PC-3 (cell line): Measurements from ENCODE around the gene ST7. TPM values are rescaled to one million over a fixed set of nuclear protein-coding genes. Genes with fewer than 3 reads are reported as not detected.

ENCODE experiments used
- ATAC-seq: fragments of 200-7000 bp; cut with Tn5 transposase; 2 replicates; pipeline ENCODE4 v1.9.1; 2020; ENCODE audit warnings: mild to moderate bottlenecking, moderate library complexity
- BruUV-seq: library from RNA; stranded (reverse); fragments of 400-500 nt; replicated peaks from 2 replicates; lab custom pipeline; 2021; lab: Mats Ljungman, UMichigan
- CTCF ChIA-PET: fragments of 300-600 bp; sonication (Branson Sonifier 250); formaldehyde crosslinking; loops from one replicate; lab custom pipeline; 2022; ENCODE audit warnings: antibody characterized with exemption; lab: Charles Lee
- POLR2A ChIA-PET: fragments of 300-600 bp; sonication (Branson Sonifier 250); formaldehyde crosslinking; loops from one replicate; lab custom pipeline; 2022; ENCODE audit warnings: antibody characterized with exemption; ENCODE audit not compliant: unreplicated experiment; lab: Charles Lee
- DNase-seq: peaks from one replicate; pipeline ENCODE4 v3.0.0-alpha.2; 2015
- H2AFZ ChIP-seq: fragments of 300-600 bp; sonication (generic); 2 replicates; pipeline ENCODE4 v1.6.0; 2016; ENCODE audit warnings: antibody characterized with exemption, low read length
- H3F3A ChIP-seq: fragments of 300-600 bp; sonication (generic); one replicate; pipeline ENCODE4 v1.6.0; 2017; ENCODE audit warnings: antibody characterized with exemption, low read length, control low read depth, mild to moderate bottlenecking; ENCODE audit not compliant: unreplicated experiment
- H3K27ac ChIP-seq: fragments of 300-600 bp; sonication (generic); 2 replicates; pipeline ENCODE4 v1.5.1; 2016; ENCODE audit warnings: mild to moderate bottlenecking, low read length
- H3K27me3 ChIP-seq: fragments of 300-600 bp; sonication (generic); 2 replicates; pipeline ENCODE4 v1.6.1; 2016; ENCODE audit warnings: low read length, mixed read lengths
- H3K36me3 ChIP-seq: fragments of 300-600 bp; sonication (generic); 2 replicates; pipeline ENCODE4 v1.6.1; 2016; ENCODE audit warnings: low read depth, mixed run types, low read length, mixed read lengths
- H3K4me1 ChIP-seq: fragments of 300-600 bp; sonication (generic); 2 replicates; pipeline ENCODE4 v1.5.1; 2016; ENCODE audit warnings: low read length; ENCODE audit not compliant: insufficient read depth
- H3K4me2 ChIP-seq: fragments of 300-600 bp; sonication (generic); 2 replicates; pipeline ENCODE4 v1.6.0; 2016; ENCODE audit warnings: low read length
- H3K4me3 ChIP-seq: fragments of 300-600 bp; sonication (generic); 2 replicates; pipeline ENCODE4 v1.5.1; 2016; ENCODE audit warnings: mild to moderate bottlenecking, low read length, mixed read lengths
- H3K79me2 ChIP-seq: fragments of 300-600 bp; sonication (generic); 2 replicates; pipeline ENCODE4 v1.6.1; 2017; ENCODE audit warnings: low read length, mixed read lengths
- H3K9ac ChIP-seq: fragments of 300-600 bp; sonication (generic); 2 replicates; pipeline ENCODE4 v1.6.0; 2016; ENCODE audit warnings: mild to moderate bottlenecking, low read length
- H3K9me2 ChIP-seq: fragments of 300-600 bp; sonication (generic); replicated peaks from 2 replicates; pipeline ENCODE4 v1.6.1; 2016; ENCODE audit warnings: mixed run types, low read length, mixed read lengths
- H3K9me3 ChIP-seq: fragments of 300-600 bp; sonication (generic); 2 replicates; pipeline ENCODE4 v1.6.1; 2016; ENCODE audit warnings: low read length, mixed read lengths
- H4K20me1 ChIP-seq: fragments of 300-600 bp; sonication (generic); 2 replicates; pipeline ENCODE4 v1.6.1; 2016; ENCODE audit warnings: low read length, mixed read lengths
- CTCF ChIP-seq: fragments of 300-600 bp; sonication (generic); conservative IDR thresholded peaks from 2 replicates; pipeline ENCODE4 v1.5.1; 2017; ENCODE audit warnings: antibody characterized with exemption, low read depth, mild to moderate bottlenecking, low read length
- EZH2 ChIP-seq: fragments of 300-600 bp; sonication (generic); IDR thresholded peaks from one replicate; pipeline ENCODE4 v1.6.1; 2017; ENCODE audit warnings: antibody characterized with exemption, mild to moderate bottlenecking, low read length; ENCODE audit not compliant: unreplicated experiment
- EZH2phosphoT487 ChIP-seq: fragments of 300-600 bp; sonication (generic); IDR thresholded peaks from 2 replicates; pipeline ENCODE4 v1.6.1; 2018; ENCODE audit warnings: mild to moderate bottlenecking, antibody characterized with exemption, low read length, borderline replicate concordance
- intact Hi-C: fragments of 100-400 bp; cut with micrococcal nuclease; formaldehyde crosslinking; loops from 2 replicates; pipeline ENCODE4 v1.9.0; 2023
- total RNA-seq: library from RNA; depleted of rRNA; stranded (reverse); fragments of >200 nt; gene quantifications from 2 replicates; pipeline ENCODE4 v1.2.3, GENCODE V29; 2014

The ST7 gene
- total RNA-seq, 1 experiment from 2014 or later: 19.7 TPM

- intact Hi-C loops: no loop called here
- H3K4me2 ChIP-seq: no peak overlapping the region
- H3F3A ChIP-seq: no peaks in the 10 kb centered on the region
- ChIA-PET CTCF (no interaction called here), POLR2A (no interaction called here)
- H3K9me3 ChIP-seq: no peaks in the 10 kb centered on the region
- H3K27ac ChIP-seq: no peak overlapping the region
- BruUV-seq: no TSS peak
- peaks cover 9% of the 10 kb centered on the region; the same call in 1 of the 2 replicates for H3K4me1 ChIP-seq
- TF ChIP-seq EZH2 (no peak), EZH2phosphoT487 (no peak), CTCF (no peak)
- H3K9me2 ChIP-seq: no peaks in the 10 kb centered on the region
- DNase-seq (no peak), ATAC-seq (no peak)
- no peaks in the 10 kb centered on the region for H3K79me2 ChIP-seq
- no peak overlapping the region for H2AFZ ChIP-seq
- no peaks in the 10 kb centered on the region for H3K27me3 ChIP-seq
- H3K4me3 ChIP-seq: no peak overlapping the region
- H3K36me3 ChIP-seq: peaks cover 8% of the 10 kb centered on the region; the same call in 1 of the 2 replicates
- no peak overlapping the region for H3K9ac ChIP-seq
- no peaks in the 10 kb centered on the region for H4K20me1 ChIP-seq
Observed at GRCh38 chr7:117172283-117172682, 219.0 kb downstream of the ST7 start.

- no TSS peak for BruUV-seq
- TF ChIP-seq EZH2phosphoT487 (no peak), EZH2 (no peak), CTCF (no peak)
Observed at GRCh38 chr7:117173035-117173770, 219.9 kb downstream of the ST7 start.

GRCh38 chr7:117176206-117176605 is 222.9 kb downstream of the ST7 start:
- Histone ChIP-seq H3K36me3 (peaks cover 5% of the 10 kb centered on the region; the same call in 1 of the 2 replicates), H3K9me3 (no peaks in the 10 kb centered on the region), H3K27me3 (no peaks in the 10 kb centered on the region), H3K9me2 (no peaks in the 10 kb centered on the region), H3K4me3 (no peak overlapping the region), H3F3A (no peaks in the 10 kb centered on the region), H3K4me2 (no peak overlapping the region), H3K27ac (no peak overlapping the region), H3K4me1 (no peaks in the 10 kb centered on the region), H3K9ac (no peak overlapping the region), H4K20me1 (no peaks in the 10 kb centered on the region), H3K79me2 (no peaks in the 10 kb centered on the region), H2AFZ (no peak overlapping the region)
- ATAC-seq (no peak), DNase-seq (no peak)
- TF ChIP-seq EZH2phosphoT487: no peak
- TF ChIP-seq CTCF: no peak
- no peak for TF ChIP-seq EZH2
- no TSS peak for BruUV-seq
- ChIA-PET CTCF (no interaction called here), POLR2A (no interaction called here)
- intact Hi-C loops: no loop called here

More at GRCh38 chr7:117173035-117173770, 219.9 kb downstream of the ST7 start:
- Histone ChIP-seq H2AFZ (no peak overlapping the region), H3K27ac (no peak overlapping the region), H3K79me2 (no peaks in the 10 kb centered on the region), H4K20me1 (no peaks in the 10 kb centered on the region), H3K36me3 (peaks cover 8% of the 10 kb centered on the region; the same call in 1 of the 2 replicates), H3K4me2 (no peak overlapping the region), H3K4me1 (peaks cover 9% of the 10 kb centered on the region; the same call in 1 of the 2 replicates), H3K9me2 (no peaks in the 10 kb centered on the region), H3K27me3 (no peaks in the 10 kb centered on the region), H3F3A (no peaks in the 10 kb centered on the region), H3K4me3 (no peak overlapping the region), H3K9ac (no peak overlapping the region), H3K9me3 (no peaks in the 10 kb centered on the region)
- ATAC-seq (no peak), DNase-seq (no peak)
- intact Hi-C loops: no loop called here
- ChIA-PET CTCF (no interaction called here), POLR2A (no interaction called here)
